GM12891 (cell line): ENCODE data around the gene SCGB1C1.

Experiments used
- DNase-seq: peaks from one replicate; pipeline ENCODE4 v3.0.0; 2011; ENCODE audit warnings: low spot score; ENCODE audit not compliant: insufficient read length
- FAIRE-seq: peaks from 2 replicates; lab custom pipeline; 2011; peaks lifted over from hg19 to GRCh38; lab: Jason Lieb, UNC
- PAX5 ChIP-seq: IDR thresholded peaks from 2 replicates; pipeline ENCODE4 v1.6.1; 2011; ENCODE audit warnings: low read length, moderate library complexity, mild to moderate bottlenecking; ENCODE audit not compliant: insufficient read depth, severe bottlenecking
- POLR2A ChIP-seq: IDR thresholded peaks from 2 replicates; pipeline ENCODE4 v1.6.1; 2011; ENCODE audit warnings: low read depth, low read length, control low read depth
- POLR2AphosphoS5 ChIP-seq: IDR thresholded peaks from 2 replicates; pipeline ENCODE4 v1.6.1; 2011; ENCODE audit warnings: low read depth, low read length, control low read depth
- POU2F2 ChIP-seq: IDR thresholded peaks from 2 replicates; pipeline ENCODE4 v1.6.1; 2011; ENCODE audit warnings: low read depth, mild to moderate bottlenecking, control low read depth, low read length, moderate library complexity
- SPI1 ChIP-seq: IDR thresholded peaks from 2 replicates; pipeline ENCODE4 v1.6.1; 2011; ENCODE audit warnings: low read depth, low read length, control low read depth
- TAF1 ChIP-seq: IDR thresholded peaks from 2 replicates; pipeline ENCODE4 v1.6.1; 2011; ENCODE audit warnings: low read depth, low read length, control low read depth

Gene SCGB1C1

DNA sequence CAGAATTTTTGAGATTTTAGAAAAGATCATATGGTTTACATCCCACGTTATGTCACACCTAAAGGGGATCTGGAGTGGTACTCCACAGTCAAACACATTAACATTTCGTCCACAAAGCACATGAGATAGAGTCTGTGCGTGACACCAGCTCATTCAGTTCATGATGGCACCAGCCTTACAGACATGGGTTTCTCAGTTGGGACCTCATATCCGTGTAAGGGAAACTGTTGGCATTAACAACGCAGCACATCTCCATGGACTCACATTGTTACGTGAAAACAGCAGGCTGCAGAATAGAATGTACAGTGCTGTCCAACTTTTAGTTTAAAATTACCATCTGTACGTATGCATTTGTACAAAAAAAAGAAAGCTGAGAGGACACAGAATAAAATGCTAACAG is 28.7 kb downstream of the SCGB1C1 start:
- FAIRE-seq (no peak), DNase-seq (no peak)
- TF ChIP-seq POLR2A (no peak), POU2F2 (no peak), TAF1 (no peak), PAX5 (no peak), POLR2AphosphoS5 (no peak), SPI1 (no peak)

DNA sequence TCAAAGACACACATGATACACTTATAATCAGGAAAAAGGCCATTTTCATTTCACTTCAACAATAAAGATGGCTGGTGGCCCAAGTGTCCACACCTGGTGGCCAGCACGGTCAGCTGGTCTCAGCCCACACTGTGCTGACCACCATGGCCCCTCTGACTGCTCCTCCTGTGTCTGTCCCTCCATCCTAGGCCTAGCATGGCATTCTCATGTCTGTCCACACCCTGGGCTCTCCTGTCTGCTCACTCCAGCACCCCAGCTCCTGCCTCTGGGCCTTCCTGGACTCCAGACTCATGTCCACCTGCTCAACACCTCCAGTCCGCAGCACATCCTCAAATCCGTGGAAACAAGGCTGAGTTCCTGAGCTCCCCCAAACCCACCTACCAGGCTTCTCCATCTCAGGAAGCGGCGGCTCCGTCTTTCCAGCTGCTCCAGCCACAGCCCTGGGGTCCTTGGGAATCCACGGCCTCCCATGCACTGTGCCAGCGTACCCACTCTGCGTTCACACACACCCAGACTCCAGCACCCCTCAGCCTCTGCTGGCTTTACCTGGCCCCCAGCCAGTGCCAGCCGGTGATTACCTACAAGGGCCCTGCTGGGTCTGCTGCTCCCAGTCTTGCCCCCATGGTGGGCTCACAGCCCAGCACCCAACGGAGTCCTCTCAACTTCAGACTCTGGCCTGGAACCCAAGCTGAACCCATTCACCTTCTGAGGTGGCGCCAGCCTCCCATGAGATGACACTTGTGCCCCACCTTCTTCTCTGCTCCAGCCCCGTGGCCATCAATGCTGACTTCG is 29.3 kb downstream of the SCGB1C1 start:
- DNase-seq (no peak), FAIRE-seq (no peak)
- TF ChIP-seq POLR2AphosphoS5 = no peak
- TF ChIP-seq TAF1 = no peak
- no peak for TF ChIP-seq PAX5
- no peak for TF ChIP-seq POLR2A

- no peak for FAIRE-seq
- no peak for DNase-seq
- TF ChIP-seq POLR2A (no peak), POLR2AphosphoS5 (no peak), PAX5 (no peak), TAF1 (no peak), SPI1 (no peak), POU2F2 (no peak)
Observed at GRCh38 chr11:223026-223789, 30.3 kb downstream of the SCGB1C1 start.

- DNase-seq = no peak
- no peak for TF ChIP-seq POLR2AphosphoS5
- no peak for TF ChIP-seq POU2F2
- TF ChIP-seq TAF1 = no peak
- TF ChIP-seq SPI1 = no peak
- no peak for TF ChIP-seq POLR2A
- TF ChIP-seq PAX5 = no peak
- FAIRE-seq = no peak
Observed at GRCh38 chr11:223884-224283, 31.0 kb downstream of the SCGB1C1 start.

DNA sequence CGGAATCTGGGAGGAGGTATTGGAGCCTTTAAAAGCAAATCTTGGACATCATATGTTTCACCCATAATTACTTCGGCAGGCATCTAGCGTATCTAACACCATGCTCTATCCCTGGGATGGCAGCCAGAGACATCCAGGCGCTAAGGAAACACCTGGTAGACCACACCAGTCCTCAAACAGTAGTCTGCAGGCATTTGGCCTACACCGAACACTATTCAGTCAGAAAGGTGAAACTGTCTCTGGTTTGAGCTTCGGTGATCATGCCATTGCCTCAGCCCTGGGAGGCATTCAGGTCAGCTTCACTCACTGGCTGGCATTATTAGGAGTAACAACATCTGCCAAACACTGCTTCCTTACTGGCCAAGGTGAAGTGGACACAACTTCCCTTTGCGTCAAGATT is 31.5 kb downstream of the SCGB1C1 start:
- no peak for DNase-seq
- TF ChIP-seq PAX5 (no peak), TAF1 (no peak)
- FAIRE-seq = no peak

- DNase-seq = no peak
- peak; percentile 87 for FAIRE-seq
Observed at GRCh38 chr11:225734-226453, 33.0 kb downstream of the SCGB1C1 start.

GRCh38 chr11:227824-228379 is 35.0 kb downstream of the SCGB1C1 start:
- FAIRE-seq (no peak), DNase-seq (no peak)
- TF ChIP-seq TAF1 (no peak), POLR2A (no peak), SPI1 (no peak), PAX5 (no peak), POU2F2 (no peak), POLR2AphosphoS5 (no peak)

More at GRCh38 chr11:225734-226453, 33.0 kb downstream of the SCGB1C1 start:
- TF ChIP-seq POLR2AphosphoS5 = no peak
- TF ChIP-seq POLR2A = no peak
- TF ChIP-seq PAX5 = no peak
- TF ChIP-seq SPI1 = no peak
- TF ChIP-seq POU2F2 = no peak
- TF ChIP-seq TAF1 = no peak

DNA sequence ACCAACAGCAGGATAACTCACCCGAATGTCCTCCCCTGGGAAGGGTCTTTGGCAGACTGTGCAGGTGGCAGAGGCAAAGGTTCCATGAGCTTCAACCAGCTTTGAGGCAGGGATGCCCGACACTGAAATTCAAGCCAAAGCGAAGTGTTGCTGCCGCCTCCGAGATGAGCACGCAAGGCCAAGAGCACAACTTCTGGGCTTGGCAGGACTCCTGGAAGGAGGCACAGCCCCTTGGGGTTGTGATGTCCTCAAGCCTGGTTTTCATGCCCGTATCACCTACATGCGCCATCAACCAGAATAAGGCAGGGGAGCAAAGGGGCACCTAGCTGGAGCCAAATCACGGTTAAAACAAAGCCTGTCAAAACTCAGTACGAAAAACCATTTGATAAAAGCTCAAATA is 37.6 kb downstream of the SCGB1C1 start:
- FAIRE-seq = no peak
- no peak for TF ChIP-seq SPI1
- no peak for TF ChIP-seq POLR2A
- no peak for TF ChIP-seq TAF1
- no peak for TF ChIP-seq POU2F2
- TF ChIP-seq PAX5 = no peak
- TF ChIP-seq POLR2AphosphoS5 = no peak
- DNase-seq = no peak
